Peyer's patch (tissue), 4 donors: ENCODE data around the gene WDR86.

Source experiments
- CTCF ChIP-seq, 6 experiments: fragments of 450-650 bp in 4 of 6; fragments of 200-600 bp in 2 of 6; sonication (generic) in 1 of 6; IDR thresholded peaks; one replicate each; pipeline ENCODE4 v1.5.1; 2017 to 2019; ENCODE audit warnings: antibody characterized with exemption in 6 of 6, mild to moderate bottlenecking in 3 of 6, moderate library complexity in 1 of 6
- POLR2A ChIP-seq, 2 donors: fragments of 450-650 bp; IDR thresholded peaks; one replicate each; pipeline ENCODE4 v1.5.1; 2017; ENCODE audit warnings: antibody characterized with exemption in 2 of 2, mild to moderate bottlenecking in 2 of 2, moderate library complexity in 2 of 2

GRCh38 chr7:151426904-151427704, 17.3 kb upstream of the WDR86 start:
- TF ChIP-seq CTCF (IDR thresholded peaks at IDR 0.05) (no peak), POLR2A (IDR thresholded peaks at IDR 0.05) (no peak)
